22Rv1 (cell line): ENCODE data around the gene STAB1.
"Not testable (repeated sequence)": the region's sequence is repeated elsewhere in the genome, so short reads cannot be mapped to it uniquely, and the experiment has no call there.

Experiments used
- H3K27ac ChIP-seq: fragments of 450-650 bp; 2 replicates; pipeline ENCODE4 v1.5.1; 2017
- ZFX ChIP-seq: fragments of 450-650 bp; IDR thresholded peaks from 2 replicates; pipeline ENCODE4 v1.6.1; 2017; ENCODE audit warnings: antibody characterized with exemption, borderline replicate concordance
- TF ChIP-seq, protein P1 (sequence below): fragments of 450-650 bp; IDR thresholded peaks from 2 replicates; pipeline ENCODE4 v1.5.1; 2017; ENCODE audit warnings: mild to moderate bottlenecking

The STAB1 gene

DNA sequence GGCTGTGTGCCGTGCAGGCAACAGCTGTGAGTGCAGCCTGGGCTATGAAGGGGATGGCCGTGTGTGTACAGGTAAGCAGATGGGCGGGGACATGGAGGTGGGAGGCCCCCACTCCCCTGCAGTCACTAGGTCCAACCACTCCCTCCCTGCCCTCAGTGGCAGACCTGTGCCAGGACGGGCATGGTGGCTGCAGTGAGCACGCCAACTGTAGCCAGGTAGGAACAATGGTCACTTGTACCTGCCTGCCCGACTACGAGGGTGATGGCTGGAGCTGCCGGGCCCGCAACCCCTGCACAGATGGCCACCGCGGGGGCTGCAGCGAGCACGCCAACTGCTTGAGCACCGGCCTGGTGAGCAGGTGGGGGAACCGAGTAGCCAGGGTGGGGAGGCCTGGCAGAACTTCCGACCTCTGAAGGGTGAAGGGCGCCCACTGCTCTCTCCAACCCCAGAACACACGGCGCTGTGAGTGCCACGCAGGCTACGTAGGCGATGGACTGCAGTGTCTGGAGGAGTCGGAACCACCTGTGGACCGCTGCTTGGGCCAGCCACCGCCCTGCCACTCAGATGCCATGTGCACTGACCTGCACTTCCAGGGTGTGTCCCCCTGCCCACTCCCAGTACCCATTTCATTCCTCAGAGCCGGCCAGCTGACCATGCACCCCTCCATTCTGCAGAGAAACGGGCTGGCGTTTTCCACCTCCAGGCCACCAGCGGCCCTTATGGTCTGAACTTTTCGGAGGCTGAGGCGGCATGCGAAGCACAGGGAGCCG, 26.9 kb downstream of the STAB1 start:
- TF ChIP-seq, protein P1, sequence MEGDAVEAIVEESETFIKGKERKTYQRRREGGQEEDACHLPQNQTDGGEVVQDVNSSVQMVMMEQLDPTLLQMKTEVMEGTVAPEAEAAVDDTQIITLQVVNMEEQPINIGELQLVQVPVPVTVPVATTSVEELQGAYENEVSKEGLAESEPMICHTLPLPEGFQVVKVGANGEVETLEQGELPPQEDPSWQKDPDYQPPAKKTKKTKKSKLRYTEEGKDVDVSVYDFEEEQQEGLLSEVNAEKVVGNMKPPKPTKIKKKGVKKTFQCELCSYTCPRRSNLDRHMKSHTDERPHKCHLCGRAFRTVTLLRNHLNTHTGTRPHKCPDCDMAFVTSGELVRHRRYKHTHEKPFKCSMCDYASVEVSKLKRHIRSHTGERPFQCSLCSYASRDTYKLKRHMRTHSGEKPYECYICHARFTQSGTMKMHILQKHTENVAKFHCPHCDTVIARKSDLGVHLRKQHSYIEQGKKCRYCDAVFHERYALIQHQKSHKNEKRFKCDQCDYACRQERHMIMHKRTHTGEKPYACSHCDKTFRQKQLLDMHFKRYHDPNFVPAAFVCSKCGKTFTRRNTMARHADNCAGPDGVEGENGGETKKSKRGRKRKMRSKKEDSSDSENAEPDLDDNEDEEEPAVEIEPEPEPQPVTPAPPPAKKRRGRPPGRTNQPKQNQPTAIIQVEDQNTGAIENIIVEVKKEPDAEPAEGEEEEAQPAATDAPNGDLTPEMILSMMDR: no peak
- TF ChIP-seq ZFX: no peak
- no peak overlapping the region for H3K27ac ChIP-seq

DNA sequence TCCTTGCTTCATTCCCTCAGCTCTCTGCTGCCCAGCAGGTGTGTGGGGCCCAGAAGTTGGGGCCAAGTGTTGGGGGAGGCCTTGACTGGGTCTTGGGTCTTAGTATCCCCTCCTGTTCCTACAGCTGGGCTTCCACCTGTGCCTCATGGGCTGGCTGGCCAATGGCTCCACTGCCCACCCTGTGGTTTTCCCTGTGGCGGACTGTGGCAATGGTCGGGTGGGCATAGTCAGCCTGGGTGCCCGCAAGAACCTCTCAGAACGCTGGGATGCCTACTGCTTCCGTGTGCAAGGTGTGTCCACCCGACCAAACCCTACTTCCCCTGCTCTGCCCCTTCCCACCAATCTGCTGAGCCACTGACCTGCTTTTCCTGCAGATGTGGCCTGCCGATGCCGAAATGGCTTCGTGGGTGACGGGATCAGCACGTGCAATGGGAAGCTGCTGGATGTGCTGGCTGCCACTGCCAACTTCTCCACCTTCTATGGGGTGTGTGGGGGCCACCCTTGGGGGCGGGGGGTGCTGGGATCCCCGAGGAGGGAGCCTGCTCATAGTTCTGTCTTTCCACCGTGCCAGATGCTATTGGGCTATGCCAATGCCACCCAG, 27.6 kb downstream of the STAB1 start:
- H3K27ac ChIP-seq: no peak overlapping the region
- TF ChIP-seq ZFX: no peak
- TF ChIP-seq, protein P1: no peak

DNA sequence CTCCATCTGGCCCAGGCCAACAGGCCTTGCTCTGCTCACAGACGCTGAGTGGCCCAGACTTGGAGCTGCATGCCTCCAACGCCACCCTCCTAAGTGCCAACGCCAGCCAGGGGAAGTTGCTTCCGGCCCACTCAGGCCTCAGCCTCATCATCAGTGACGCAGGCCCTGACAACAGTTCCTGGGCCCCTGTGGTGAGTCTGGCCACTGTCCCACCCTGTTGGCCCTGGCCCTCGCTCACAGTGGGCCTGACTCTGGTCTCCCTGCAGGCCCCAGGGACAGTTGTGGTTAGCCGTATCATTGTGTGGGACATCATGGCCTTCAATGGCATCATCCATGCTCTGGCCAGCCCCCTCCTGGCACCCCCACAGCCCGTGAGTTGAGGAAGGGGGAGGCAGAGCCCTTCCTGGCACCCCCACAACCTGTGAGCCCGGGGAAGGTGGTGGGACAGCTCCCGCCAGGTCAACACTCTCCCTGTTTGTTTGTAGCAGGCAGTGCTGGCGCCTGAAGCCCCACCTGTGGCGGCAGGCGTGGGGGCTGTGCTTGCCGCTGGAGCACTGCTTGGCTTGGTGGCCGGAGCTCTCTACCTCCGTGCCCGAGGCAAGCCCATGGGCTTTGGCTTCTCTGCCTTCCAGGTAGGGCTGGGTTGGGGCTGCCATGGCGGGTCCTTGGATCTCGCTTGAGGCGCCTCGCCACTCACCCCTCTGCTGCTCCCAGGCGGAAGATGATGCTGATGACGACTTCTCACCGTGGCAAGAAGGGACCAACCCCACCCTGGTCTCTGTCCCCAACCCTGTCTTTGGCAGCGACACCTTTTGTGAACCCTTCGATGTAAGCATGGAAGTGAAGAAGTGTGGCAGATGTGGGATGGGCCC, 28.5 kb downstream of the STAB1 start:
- no peak for TF ChIP-seq ZFX
- TF ChIP-seq, protein P1: no peak
- H3K27ac ChIP-seq: no peak overlapping the region

DNA sequence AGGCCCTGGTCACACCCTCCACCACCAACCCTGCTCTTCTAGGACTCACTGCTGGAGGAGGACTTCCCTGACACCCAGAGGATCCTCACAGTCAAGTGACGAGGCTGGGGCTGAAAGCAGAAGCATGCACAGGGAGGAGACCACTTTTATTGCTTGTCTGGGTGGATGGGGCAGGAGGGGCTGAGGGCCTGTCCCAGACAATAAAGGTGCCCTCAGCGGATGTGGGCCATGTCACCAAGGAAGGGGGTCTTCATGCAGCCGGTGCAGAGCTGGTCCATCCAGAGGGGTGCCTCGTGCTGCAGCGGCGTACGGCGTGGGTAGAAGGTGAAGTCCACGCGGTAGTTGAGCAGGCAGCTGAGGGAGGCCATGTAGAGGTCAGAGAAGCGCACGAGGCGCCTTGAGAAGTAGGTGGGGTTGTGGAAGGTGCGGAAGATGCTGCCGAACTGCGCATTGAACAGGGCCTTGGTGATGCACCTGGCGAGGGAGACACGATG, 29.2 kb downstream of the STAB1 start:
- H3K27ac ChIP-seq: no peak overlapping the region
- TF ChIP-seq, protein P1: no peak
- TF ChIP-seq ZFX: no peak

DNA sequence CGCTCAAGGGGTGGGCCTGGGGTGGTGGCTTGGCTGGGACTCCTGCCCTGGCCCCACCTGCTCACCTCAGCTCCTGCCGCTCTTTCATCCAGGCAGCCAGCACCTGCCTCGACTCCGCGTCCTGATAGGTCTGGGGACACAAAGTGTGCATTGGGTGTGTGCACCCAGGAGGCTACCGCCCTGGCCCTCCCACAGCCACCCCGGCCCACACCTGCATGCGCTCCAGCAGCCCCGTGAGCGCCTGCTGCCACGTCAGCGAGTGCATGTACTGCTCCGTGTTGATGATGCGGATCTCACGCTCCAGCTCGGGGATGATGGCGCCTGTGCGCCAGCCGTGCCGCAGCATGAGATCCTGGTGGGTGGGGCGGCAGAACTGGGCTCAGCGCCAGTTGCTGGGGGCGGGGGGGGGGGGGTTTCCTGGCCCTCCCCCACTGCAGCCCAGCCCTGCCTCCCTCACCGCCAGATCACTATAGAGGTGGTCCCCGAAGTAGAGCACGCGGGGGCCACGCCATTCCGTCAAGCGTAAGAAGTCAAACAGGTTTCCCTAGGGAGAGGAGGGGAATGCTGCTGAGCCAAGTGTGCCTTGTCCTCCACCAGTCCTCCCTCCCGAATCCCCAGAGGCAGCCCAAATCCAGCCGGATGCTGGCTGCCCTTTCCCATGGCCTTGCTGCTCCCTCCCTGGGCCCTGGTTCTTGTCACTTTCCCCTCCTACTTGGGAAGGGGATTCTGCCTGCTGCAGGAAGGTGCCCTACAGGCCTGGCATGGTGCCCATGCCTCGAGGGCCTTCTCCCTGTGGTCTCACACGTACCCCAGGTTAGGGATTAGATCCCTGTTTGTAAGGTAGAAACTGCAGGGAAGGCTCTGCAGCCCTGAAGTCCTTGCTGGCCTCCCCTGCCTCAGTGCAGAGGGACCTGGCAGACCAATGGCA, 29.9 kb downstream of the STAB1 start:
- peak overlapping the region; percentile 34 for H3K27ac ChIP-seq
- TF ChIP-seq, protein P1: no peak
- no peak for TF ChIP-seq ZFX

DNA sequence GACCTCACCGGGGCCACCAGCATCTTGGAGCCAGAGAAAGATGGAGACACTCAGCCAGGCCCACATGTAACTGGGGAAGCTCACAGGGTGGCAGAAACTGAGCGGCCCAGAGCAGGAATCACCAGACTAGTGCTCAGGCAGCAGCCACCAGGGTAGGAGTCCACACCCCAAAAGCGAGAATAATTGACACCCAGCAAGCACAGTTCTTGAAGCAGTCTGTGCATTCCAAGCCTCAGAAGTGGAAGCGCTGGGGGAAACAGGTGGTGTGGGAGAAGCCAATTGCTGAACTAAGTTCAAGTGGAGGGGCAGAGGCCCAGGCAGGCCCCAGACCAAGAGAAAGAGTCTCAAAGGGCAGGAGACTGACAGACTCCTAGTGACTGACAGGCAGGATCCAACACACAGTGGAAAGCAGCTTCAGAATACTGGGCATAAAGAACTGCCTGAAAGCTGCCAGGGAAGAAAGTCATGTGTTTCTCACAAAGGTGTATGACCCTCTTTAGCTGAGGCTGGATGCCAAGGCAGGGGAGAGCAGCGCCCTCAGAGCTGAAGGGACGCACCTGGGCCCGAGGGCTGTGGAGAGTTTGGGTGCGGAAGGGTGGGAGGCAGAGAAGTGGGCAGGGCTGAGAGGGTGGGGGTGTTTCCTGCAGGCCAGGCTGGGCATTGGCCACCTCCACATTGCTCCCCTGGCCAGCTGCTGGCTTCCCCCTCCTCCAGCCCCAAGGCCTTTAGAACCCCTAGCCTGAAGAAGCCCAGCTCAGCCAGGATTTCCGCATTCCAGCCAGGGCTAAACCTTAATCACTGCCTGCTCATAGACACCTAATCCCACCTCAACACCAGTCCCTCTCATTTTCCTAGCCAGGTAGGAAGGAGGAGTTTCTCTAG, 30.8 kb downstream of the STAB1 start:
- H3K27ac ChIP-seq: peak overlapping the region; percentile 34
- no peak for TF ChIP-seq ZFX
- TF ChIP-seq, protein P1: no peak

DNA sequence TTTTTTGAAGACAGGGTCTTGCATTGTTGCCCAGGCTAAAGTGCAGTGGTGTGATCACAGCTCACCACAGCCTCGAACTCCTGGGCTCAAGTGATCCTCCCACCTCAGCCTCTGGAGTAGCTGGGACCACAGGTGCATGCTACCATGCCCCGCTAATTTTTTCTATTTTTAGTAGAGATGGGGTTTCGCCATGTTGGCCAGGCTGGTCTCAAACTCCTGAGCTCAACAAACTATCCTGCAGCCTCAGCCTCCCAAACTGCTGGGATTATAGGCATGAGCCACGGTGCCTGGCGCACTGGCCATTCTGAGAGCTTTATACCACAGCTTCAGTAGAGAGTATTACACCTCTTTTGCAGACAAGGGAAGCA, 31.5 kb downstream of the STAB1 start:
- not testable (repeated sequence) for H3K27ac ChIP-seq
